Measurements from ENCODE around the gene CTNNA2.
"Not testable (repeated sequence)": the region's sequence is repeated elsewhere in the genome, so short reads cannot be mapped to it uniquely, and the experiment has no call there.

The CTNNA2 gene

DNA sequence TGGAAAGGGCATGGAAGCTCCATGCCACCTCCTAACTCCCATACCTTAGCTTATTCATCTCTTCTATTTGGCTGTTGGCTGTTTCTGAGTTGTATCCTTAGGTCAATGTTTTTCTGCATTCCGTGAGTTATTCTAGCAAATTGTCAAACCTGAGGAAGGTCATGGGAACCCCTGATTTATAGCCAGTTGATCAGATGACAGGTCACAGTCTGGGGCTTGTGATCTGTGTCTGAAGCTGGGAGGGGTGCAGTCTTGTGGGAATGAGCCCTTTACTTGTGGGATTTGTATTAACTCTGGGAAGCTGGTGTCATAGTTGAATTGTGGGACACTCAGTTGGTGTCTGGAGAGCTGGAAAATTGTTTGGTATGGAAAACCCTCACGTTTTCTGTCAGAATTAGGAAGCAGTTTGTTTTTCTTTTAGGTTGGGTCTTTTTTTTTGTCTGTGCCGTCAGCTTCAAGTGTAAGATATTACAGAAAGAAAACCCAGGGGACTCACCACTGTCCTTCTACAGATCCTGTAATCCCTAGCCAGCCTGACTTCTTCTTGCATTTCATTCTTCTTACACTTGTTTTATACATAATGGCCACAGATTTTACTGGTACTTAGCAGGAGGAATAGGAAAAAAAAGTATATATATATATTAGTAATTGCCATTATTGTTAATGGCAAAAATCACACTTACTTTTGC lies 653.8 kb downstream of the CTNNA2 start:
- DNase-seq = no peak

- no peak for DNase-seq
These were observed 654.5 kb downstream of the CTNNA2 start for GRCh38 chr2:80167284-80167808.

GRCh38 chr2:80168037-80168436 lies 655.2 kb downstream of the CTNNA2 start:
- DNase-seq = no peak

- no peak for DNase-seq
These were observed 656.0 kb downstream of the CTNNA2 start for GRCh38 chr2:80168801-80169200.

DNA sequence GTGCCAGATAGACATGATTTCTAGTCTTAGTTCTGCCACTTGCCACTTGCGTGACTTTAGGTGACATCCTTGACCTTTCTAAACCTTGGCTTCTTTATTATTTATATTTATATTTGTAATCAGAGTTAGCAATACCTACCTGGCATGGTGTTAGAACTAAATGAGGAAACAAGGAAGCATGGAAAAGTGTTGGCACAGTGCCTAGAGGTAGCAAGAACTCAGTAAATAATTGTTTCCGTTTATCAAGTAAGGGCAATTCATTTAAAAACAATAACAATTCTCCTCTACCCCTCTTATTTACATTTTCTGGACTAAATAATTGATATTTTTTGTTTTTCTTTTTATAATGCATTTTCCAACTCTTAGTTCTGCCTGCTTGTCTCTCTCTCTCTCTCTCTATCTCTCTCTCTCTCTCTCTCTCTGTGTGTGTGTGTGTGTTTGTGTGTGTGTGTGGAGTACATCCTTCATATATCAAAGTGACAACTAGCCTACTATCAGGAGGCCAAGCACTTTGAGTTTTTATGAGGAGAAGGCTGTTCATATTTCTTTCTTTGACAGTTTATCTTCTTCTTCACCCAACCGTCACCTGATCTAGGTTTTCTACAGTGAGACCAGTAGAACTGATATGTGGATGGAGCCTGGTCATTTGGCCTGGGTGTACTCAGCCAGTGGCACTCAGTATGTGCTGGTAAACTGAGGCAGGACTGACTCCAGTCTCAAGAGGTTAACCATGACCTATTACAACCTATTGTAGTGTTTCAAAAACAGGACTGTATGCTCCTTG lies 657.2 kb downstream of the CTNNA2 start:
- no peak for DNase-seq

GRCh38 chr2:80185091-80185490 lies 672.2 kb downstream of the CTNNA2 start:
- DNase-seq = no peak

DNA sequence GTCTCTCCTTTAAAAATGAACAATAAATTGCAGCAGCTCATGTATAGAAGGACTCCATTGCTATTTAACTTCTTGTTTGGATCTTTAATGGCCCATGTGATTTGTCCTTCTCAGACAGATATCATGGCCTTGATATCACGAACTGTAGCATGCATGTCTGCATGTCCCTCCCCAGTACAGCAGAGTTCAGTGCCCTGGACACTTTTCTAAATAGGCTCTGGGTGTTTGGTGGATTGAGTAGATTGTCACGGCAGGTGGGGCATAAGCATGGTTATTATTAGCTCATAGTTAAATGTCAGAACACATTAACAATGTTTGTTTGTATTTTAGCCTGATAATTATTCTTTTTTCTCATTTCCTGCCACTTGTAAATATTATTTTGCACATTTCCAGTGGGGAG lies 673.4 kb downstream of the CTNNA2 start:
- no peak for DNase-seq

- DNase-seq = no peak
These were observed 674.3 kb downstream of the CTNNA2 start for GRCh38 chr2:80187156-80187555.

- no peak for DNase-seq
These were observed 677.3 kb downstream of the CTNNA2 start for GRCh38 chr2:80190166-80190565.

DNA sequence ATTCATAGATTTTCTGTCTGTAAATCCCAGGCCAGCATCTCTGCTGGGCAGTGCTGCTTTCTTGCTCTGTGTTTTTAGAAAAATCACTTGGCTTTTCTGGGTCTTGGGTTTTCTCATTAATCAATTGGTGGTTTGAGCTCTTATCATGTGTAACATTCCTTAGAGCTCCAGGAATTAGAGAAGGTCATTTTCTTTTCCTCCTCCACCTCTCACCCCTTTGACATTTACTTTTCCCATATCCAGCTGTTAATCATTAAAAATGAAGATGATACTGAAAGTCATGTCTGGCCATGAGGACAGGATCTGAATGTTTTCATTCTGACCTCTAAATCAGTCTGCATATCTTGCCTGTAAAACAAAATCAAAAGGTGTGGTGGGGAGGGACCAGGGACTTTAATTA lies 680.7 kb downstream of the CTNNA2 start:
- no peak for DNase-seq

DNA sequence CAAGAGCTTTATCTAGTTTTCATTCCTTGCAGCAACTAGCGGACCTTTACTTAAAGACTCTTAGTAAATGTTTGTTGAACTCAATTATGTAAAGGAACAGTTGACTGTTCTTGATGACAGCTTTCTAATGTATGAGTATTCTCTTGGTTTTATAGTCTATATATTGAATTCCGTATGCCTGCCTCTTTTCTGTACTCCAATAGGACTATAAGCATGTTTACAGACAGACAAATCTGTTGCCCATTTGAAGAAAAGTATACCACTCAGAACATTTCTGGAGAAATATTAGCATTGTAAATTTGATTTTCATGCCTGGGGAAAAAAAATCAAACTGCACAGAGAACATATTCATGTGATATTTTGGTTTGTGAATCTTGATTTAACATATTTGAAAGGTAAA lies 682.2 kb downstream of the CTNNA2 start:
- no peak for DNase-seq

- DNase-seq = no peak
These were observed 685.2 kb downstream of the CTNNA2 start for GRCh38 chr2:80198042-80198441.

- no peak for DNase-seq
These were observed 686.7 kb downstream of the CTNNA2 start for GRCh38 chr2:80199504-80199903.

DNA sequence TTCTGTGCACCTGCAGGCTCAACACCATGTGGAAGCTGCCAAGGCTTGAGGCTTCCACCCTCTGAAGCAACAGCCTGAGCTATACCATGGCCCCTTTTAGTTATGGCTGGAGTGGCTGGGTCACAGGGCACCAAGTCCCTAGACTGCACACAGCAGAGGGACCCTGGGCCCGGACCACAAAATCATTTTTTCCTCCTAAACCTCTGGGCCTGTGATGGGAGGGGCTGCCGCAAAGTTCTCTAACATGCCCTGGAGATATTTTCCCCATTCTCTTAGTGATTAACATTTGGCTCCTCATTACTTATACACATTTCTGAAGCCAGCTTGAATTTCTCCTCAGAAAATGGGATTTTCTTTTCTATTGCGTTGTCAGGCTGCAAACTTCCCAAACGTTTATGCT lies 691.1 kb downstream of the CTNNA2 start:
- not testable (repeated sequence) for DNase-seq

DNA sequence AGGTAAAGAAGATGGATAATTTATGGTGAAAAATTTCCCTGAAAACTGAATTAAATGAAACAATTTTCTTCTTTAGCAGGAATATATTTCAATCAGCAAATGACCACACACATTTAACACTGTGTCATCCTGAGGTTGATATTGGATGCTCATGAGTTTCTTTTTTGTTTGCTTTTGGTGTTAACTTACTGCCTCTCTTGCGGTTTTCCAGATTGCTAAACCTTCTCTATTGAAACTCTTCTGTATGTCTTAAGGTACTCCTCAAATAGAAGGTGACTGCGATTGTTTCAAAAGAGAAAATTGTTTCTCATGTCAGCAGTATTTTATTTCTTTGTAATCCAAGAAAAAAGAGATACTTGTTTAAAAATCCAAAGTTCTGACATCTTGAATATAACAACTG lies 692.6 kb downstream of the CTNNA2 start:
- DNase-seq = no peak

GRCh38 chr2:80209458-80209857 lies 696.6 kb downstream of the CTNNA2 start:
- DNase-seq = no peak

DNA sequence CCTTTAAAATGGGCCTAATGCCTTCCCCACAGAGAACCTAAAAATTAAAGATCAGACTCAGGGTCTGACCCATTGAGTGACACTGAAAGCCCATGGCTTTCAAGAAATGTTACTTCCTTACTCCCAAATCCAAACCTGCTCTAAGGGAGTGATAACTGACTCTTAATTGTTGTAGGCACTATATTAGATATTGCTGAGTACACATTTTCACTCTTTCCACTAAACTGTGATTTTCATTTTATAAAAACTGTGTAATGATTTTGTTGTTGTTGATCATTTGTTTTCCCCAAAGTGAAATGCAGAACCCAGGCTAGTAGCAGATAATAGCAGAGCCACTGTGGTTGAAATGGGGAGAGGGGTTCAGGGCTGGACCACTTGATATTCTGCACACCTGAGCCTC lies 704.6 kb downstream of the CTNNA2 start:
- no peak for DNase-seq

GRCh38 chr2:80222644-80223043 lies 709.8 kb downstream of the CTNNA2 start:
- DNase-seq = no peak

GRCh38 chr2:80231421-80231820 lies 718.6 kb downstream of the CTNNA2 start:
- no peak for DNase-seq

- DNase-seq = no peak
These were observed 720.5 kb downstream of the CTNNA2 start for GRCh38 chr2:80233333-80233732.

DNA sequence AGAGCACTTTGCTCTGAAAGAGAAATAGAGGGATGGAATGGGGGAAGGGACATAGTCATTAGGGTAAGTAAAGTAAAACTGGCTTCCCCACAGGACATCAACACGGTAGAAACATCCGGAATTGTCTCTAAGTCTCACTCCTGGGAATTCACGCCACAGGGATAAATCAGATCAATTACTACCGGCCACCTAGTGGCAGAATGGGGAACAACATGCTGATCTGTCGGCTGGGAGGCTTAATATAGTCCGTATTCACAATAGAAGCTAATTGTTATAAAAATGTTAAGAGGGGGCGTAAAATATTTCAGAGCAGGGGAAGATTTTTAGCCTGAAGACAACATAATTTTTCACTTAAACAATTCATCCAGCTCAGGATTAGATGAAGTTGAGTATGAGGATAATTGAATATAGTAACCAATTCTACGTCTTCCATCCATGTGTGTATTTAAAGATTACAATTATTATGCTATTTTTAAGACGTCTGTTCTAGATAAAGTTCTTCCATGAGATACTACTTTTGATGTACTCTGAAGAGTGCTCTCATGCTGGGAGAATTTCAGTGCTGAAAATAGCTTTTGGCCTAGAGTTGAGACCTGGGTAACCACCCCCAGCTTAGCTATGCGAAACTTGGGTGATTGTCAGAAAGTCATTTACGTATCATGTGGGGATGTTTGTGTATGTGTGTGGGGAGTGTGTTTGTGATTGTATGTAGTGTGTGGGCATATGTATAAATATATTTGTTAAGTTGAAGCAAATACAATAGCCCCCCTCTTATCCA lies 726.0 kb downstream of the CTNNA2 start:
- DNase-seq = no peak

GRCh38 chr2:80242355-80242910 lies 729.6 kb downstream of the CTNNA2 start:
- DNase-seq = no peak

DNA sequence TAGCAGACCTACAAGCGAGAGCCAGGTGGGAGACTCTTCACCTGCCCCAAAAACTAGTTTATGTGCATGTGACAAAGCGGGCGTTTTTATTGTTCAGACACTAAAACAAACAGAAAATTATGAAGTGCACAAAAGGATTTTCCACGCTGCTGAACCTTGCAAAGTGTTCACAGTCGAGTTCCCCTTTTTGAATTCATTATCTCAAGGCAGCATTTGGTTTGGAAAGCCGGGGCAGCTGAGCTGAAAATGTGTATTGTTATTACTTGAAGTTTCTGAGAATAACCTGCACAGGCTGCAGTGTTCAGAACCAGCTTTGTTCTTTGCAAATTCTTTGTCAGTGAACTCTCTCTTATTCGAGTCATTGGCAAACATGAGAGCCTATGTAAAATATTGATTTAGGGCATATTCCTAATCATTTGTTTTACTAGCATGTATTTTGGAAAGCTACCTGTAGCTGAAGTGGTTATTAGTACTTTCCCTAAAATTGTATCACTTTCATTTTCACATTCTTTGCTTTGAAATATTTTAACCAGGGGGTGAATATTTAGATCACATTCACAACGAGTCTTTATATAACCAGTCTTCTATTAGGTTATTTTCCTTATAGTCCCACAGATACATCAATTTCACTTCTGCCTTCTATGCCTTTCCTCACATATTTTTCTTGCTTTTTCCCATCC lies 732.2 kb downstream of the CTNNA2 start:
- no peak for DNase-seq
